Lower leg skin (tissue), 4 donors: ENCODE results near the gene ASPRV1. TPM values are rescaled to one million over a fixed set of nuclear protein-coding genes. Genes with fewer than 3 reads are reported as not detected.

ENCODE experiments used
- DNase-seq, 2 donors: peaks; one replicate each; pipeline ENCODE4 v3.0.0-alpha.2; 2019; ENCODE audit warnings: low spot score in 2 of 2
- H3K4me3 ChIP-seq: fragments of 200-600 bp; sonication (generic); 2 replicates; pipeline ENCODE4 v1.5.1; 2017; ENCODE audit warnings: mild to moderate bottlenecking, low read depth; ENCODE audit not compliant: poor library complexity, severe bottlenecking
- CTCF ChIP-seq, 3 donors: fragments of 450-650 bp; IDR thresholded peaks; one replicate each; pipeline ENCODE4 v1.5.1; 2016; ENCODE audit warnings: antibody characterized with exemption in 3 of 3, mild to moderate bottlenecking in 3 of 3, moderate library complexity in 2 of 3
- POLR2A ChIP-seq, 2 donors: fragments of 450-650 bp; IDR thresholded peaks; one replicate each; pipeline ENCODE4 v1.6.1; 2016 to 2017; ENCODE audit warnings: antibody characterized with exemption in 2 of 2, mild to moderate bottlenecking in 1 of 2, moderate library complexity in 1 of 2
- WGBS, 2 donors: methylation state at CpG; one replicate each; pipeline ENCODE4 v1.1.5; 2018; 5-methylcytosine and 5-hydroxymethylcytosine counted together
- intact Hi-C: fragments of 100-400 bp; cut with DNase I; formaldehyde crosslinking; loops from one replicate; pipeline ENCODE4 v1.15.0; 2023; ENCODE audit warnings: low total_unique reads
- total RNA-seq, 4 donors: library from RNA; depleted of rRNA; stranded (reverse); fragments of >200 nt; gene quantifications; one replicate each; pipeline ENCODE4 v1.1.0, GENCODE V29; 2016

ASPRV1 gene
- total RNA-seq, 4 donors from 2014 or later: 771 to 1,715 (median 955) TPM

- H3K4me3 ChIP-seq: no peak overlapping the region
- WGBS, 2 donors: 89 to 91% methylated on average over 4 of the region's 4 CpGs
- intact Hi-C loops: no loop called here
- TF ChIP-seq POLR2A (IDR thresholded peaks at IDR 0.05) (no peak), CTCF (IDR thresholded peaks at IDR 0.05) (no peak)
- DNase-seq: no peak
These were observed 14.0 kb downstream of the ASPRV1 start for GRCh38 chr2:69947325-69947931.

GRCh38 chr2:69946351-69947324, 14.8 kb downstream of the ASPRV1 start:
- intact Hi-C loops: no loop called here
- H3K4me3 ChIP-seq: no peak overlapping the region
- no peak for DNase-seq
- TF ChIP-seq POLR2A (IDR thresholded peaks at IDR 0.05): no peak
- TF ChIP-seq CTCF (IDR thresholded peaks at IDR 0.05): no peak
- 60 to 61% methylated on average over 13 of the region's 13 CpGs for WGBS, 2 donors

GRCh38 chr2:69945941-69946340, 15.5 kb downstream of the ASPRV1 start:
- 76 to 80% methylated on average over 8 of the region's 8 CpGs for WGBS, 2 donors
- DNase-seq: no peak
- H3K4me3 ChIP-seq: no peak overlapping the region
- intact Hi-C loops: no loop called here
- no peak for TF ChIP-seq POLR2A (IDR thresholded peaks at IDR 0.05)
- no peak for TF ChIP-seq CTCF (IDR thresholded peaks at IDR 0.05)

- 57 to 60% methylated on average over 8 of the region's 8 CpGs for WGBS, 2 donors
- no peak overlapping the region for H3K4me3 ChIP-seq
- TF ChIP-seq CTCF (IDR thresholded peaks at IDR 0.05) (no peak), POLR2A (IDR thresholded peaks at IDR 0.05) (no peak)
- DNase-seq: no peak
- intact Hi-C loops: no loop called here
These were observed 16.0 kb downstream of the ASPRV1 start for GRCh38 chr2:69945441-69945840.

GRCh38 chr2:69944756-69945155, 16.7 kb downstream of the ASPRV1 start:
- DNase-seq: no peak
- WGBS, 2 donors: 97% methylated on average over 7 of the region's 7 CpGs
- TF ChIP-seq CTCF (IDR thresholded peaks at IDR 0.05) (no peak), POLR2A (IDR thresholded peaks at IDR 0.05) (no peak)
- intact Hi-C loops: no loop called here
- no peak overlapping the region for H3K4me3 ChIP-seq
